ENCODE measurements around the gene PPP1R26.
"Not testable (repeated sequence)": the region's sequence is repeated elsewhere in the genome, so short reads cannot be mapped to it uniquely, and the experiment has no call there.

PPP1R26 gene

DNA sequence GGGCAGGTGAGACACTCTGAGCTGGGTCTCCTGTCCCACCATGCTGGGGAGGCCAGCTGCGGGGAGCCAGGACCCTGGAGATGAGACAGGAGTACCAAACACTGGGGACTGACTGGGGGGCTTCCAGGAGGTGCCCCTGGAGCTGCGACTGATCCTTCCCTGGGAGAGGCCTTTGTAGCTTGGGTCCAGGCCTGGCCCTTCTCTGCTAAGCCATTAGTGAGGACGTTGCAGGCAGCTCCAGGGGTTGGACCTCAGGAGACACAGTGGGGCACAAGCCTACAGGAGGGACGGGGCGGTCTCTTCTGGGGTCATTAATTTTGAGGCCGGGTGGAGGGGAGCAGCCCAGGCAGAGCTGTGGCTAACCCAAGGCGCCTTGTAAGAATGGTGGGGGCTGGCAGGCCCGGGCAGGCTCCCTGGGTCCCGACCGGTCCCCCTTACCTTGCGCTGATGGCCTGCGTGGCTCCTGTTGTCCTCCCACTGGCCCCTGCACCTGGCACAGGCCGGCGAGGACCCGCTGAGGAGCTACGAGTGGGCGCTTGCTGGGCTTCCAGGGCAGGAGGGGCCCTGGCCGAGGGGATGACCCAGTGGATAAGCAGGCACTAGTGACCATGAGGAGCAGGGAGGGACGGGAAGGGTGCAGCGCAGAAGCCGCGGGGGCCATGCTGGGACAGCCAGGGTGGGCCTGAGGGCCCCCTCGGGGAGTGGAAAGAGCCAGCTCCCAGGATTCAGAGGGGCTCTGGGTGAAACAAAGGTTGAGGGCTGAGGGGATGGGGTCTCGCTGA is 26.0 kb downstream of the PPP1R26 start:
- DNase-seq: no peak

DNA sequence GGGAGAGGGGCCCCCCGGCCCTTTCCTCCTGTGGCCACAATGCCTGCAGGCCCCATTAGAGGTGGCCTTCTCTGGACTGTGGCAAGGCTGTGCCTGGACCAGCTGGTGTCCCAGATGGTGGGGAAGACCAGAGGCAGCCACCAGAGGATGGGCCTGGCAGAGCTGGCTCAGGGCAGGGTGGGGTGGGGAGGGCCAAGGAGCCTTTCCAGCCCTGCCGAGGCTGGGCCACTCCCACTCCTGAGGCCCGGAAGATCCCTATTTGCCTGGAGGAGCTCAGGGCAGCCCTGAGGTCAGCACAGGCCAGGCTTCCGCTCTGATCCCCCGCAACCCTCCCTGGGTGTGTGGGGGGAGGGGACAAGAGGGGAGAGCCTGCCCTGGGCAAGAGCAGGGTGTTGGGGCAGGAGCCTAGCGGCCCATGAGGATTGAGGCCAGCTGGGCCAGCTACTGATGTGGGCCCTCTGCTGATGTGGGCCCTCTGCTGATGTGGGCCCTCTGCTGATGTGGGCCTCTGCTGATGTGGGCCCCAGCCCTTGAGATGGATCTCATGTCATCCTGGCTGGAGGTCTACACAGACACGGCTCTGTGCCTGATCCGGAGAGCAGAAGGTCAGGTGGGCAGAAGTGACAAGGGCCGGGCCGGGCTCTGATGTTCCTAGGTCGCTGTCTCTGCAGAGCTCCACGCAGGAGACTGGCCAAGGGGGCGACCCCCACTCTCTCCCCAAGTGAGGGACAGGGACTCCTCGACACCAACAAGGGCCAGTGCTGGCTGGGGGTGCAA is 26.9 kb downstream of the PPP1R26 start:
- no peak for DNase-seq

DNA sequence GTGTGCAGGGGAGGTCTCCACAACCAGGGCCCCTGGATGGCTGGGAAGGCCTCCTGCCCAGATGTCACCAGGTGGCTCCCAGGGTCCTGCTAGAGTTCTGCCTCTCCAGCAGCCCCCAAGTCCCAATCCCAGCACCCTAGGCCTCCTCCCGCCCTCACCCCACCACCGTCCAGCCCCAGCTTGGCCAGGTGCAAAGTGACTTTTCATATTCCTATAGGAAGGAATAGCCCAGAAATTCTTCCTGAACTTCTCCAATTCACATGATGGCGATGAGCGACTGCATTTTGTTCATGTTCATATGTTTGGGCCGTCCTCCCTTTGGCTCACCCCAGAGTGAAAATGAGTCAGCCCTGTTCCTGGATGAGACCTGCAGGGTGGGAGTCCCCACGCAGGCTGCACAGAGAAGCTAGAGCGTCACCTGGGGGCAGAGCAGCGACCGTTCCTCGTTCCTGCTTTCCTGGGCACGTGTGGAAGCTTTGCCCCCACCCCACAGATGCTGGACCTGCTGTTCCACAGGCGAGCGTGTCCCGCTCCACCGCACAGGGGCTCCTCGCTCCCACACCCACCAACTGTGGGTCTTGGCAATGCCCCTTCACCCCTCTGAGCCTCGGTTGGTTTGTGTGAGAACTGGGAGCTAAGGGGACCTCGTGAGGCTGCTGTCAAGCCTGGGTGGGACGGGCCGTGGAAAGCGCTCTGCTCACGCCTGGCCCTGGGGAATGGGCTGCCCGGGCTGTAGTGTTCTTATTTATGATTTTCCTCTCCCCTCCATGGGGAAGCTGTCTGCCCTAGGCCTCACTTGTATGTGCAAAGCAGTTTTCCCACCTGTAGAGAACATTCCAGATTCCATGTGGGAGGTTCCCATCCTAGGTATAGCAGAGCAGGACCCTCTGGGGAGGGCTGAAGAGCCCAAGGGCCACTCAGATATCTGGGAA is 27.8 kb downstream of the PPP1R26 start:
- DNase-seq: no peak

DNA sequence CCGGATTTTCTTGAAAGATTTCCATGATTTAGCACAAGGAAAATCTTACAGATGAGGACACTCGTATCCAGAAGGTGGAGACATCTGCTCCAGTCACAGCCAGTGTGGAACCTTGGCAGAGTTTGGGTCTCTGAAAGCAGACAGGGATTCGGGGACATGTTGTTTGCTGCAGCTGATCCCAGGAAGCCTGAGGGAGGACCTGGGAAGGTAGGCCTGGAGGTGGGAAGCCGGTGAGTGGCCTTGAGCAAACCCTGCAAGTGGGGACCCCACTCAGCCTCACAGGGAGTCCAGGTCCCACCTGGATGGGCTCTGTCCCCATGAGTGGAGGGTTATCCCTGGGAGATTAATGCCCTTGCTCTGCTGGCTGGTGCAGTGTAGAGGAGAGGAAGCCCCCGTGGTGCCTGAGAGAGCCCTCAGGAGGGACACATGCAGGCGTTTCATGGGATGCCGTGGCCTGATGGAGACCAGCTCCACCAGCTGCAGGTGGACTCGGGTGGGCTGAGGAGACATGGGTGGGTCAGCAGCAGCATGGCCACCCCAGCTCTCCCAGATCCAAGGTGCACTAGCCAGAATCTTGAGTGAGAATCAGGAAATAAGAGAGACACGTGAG is 28.7 kb downstream of the PPP1R26 start:
- DNase-seq: no peak

DNA sequence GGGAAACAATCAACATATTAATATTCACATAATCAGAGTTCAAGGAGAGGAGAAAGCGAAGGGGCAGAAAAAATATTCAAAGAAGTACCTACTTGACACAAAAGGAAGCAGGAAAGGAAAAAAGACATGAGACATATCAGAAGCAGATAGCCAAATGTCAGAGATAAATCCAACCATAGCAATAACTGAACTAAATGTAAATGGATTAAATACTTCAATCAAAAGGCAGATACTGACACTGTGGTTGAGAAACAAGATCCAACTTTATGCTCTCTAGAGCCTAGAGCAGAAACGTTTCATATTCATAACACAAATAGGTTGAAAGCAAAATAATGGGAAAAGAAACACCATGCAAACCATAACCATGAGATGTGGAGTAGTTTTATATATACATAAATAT is 29.9 kb downstream of the PPP1R26 start:
- no peak for DNase-seq

DNA sequence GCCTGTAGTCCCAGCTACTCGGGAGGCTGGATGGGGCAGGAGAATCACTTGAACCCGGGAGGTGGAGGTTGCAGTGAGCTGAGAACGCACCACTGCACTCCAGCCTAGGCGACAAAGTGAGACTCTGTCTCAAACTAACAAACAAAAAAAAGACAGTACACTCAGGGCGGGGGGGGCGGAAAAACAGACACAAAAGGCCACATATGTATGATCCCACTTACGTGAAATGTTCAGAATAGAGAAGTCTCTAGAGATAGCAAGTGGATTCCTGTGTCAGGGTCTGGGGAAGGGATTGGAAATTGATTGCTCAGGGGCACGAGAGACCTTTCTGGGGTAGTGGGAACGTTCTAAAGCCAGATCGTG is 32.6 kb downstream of the PPP1R26 start:
- no peak for DNase-seq

DNA sequence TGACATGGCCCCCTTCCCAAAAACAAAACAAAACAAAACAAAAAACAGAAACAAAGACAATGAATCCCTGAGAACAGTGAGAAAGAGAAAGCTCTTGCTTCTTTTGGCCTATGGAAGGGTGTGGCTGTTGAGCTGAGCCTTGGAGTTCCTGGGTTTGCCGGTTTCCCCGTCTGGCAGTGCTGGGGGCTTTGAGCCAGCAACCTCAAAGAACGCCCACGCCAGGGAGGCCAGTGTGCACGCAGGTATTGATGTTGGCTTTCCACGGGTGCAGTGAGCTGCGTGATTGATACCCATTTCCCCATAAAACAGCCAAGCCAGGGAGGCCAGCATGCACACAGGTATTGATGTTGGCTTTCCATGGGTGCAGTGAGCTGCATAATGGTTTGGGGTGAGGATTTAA is 33.3 kb downstream of the PPP1R26 start:
- DNase-seq: no peak

DNA sequence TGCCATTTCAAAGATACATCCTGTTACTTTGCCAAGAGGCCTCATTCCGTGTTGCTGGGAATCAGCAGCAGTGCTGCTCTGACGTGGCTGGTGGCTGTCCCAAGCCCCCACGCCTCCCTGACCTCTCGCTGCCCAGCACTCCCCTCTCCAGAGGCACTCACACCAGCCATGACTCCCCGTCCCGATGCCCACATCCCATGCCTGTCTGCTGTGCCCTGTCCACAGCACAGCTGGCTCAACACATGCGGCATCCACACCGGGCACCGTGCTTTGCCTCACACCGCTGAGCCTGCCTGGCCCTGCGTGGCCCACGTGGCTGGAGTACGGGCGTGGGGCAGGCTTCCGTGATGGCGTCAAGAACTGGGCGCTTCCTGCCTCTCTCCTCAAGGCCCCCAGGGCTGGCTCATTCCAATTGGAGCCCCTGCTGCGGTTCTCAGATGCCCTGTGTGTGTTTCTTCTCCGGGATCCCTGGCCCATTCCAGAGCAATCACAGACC is 33.8 kb downstream of the PPP1R26 start:
- no peak for DNase-seq

DNA sequence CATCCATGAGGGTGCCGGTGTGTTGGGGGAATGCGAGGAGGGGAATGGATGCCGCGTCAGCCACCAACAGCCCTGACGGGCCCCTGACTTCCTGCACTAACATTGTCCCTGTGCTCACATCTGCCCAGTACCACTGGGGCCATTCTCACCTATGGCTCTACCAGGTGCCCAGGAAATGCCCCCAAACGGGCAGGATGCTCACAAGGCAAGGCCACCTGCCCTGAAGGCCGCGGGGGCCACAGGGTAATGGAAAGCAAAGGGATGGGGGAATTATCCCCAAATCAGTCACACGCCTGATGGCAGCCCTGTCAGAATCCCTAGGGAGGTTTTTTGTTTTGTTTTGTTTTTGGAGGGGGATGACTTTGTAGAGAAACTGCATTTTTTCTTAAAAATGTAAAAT is 34.3 kb downstream of the PPP1R26 start:
- DNase-seq: not testable (repeated sequence)

DNA sequence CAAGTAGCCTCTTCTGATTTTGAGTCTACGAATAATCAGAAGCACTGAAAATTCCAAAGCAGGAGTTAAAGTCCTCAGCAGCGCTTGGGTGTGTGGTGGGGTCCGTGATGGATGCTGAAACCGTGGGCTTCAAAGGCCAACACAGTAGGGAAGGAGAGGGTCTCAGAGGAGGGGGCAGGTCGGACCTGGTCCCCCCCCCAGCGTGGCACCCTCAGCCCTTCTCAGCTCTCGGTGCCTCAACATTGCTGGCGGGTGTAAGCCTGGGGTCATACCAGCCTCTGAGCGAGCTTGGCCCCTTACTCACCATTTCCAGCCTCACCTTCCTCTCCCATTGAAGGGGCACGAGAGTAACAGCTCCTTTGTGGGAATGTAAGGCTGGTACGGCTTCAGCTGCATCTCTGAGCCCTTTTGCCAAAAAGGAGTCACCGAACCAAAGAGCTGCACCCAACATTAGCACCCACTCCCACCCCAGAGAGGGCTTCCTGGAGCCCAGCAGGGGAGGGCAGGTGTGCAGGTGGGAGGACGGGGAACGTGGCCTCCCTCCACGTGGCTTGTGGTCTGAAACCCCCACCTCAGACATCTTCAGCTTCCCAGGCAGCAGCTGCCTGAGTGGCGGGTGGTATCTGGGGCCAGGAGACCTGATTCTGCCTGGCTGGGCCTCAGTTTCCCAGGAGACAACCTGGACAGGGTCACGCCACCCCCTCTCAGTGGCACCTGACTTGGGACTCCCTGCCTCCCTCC is 34.9 kb downstream of the PPP1R26 start:
- no peak for DNase-seq

DNA sequence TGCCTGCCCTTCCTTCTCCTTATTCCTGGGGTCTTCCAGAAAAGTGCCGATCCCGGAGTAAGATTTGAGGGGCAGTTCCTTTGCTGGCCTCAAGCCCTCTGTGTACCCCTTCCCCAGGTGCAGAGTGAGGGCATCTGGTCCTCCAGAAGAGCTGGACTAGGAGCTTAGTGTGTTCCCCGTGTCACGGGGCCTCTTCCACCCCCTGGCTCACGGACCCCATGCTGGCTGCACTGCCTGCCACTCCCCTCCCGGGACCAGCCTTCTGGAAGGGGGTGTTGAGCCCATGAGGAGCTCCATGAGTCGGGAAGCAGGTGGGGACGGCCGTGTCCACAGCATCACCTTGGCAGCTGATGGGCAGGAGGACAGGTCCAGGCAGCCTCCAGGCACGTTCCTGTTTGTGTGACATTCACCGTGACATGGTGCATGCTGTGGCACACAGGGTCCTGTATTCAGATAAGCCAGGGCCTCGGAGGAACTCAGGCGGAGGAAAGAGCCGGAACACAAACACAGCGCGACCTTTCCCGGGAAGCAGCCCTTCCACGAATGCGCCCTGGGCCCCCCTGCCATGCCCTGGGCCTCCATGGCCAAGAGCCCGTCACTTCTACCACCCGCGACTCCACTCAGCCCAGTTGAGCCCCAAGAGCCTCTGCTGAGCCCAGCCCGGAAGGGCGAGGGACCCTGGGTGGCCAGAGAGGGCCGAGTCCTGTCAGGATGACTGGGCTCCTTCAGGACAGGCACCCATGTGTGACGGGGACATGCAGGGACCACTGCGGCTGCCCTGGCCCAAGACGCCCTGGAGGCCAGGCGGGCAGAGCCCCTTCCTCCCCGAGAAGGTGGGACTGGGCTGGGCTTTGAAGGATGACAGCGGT is 35.7 kb downstream of the PPP1R26 start:
- DNase-seq: no peak

DNA sequence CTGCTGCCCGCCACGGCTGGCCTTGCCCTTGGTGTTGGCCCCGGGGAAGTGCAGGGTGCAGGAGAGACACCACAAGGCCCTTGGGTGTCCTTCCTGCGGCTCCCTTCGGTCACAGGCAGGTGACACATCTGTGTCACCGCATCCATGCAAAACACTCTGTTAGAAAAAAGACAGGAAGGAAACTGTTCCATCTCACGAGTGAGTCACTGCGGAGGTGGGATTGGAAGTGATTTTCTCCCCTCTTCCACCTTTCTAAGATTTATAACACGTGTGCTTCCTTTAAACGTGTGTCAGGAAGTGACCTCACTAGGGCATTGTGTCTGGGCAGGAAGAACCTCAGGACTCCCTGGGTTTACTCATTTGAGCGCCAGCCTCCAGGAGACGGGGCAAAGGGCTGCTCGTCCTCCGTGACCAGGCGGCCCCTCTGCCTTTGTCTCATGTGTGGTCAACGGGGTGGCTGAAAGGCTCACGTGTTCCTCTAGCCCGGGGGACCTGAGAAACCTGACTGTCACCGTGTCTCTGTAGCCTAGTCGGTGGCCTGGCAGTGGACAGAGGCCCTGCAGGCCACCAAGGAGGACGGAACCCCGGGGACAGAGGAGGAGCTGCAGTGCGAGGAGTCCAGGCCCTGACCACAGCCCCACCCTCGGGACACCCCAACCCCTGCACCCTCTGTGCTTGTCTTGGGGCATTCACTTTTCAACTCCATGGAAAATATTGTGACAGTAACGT is 36.7 kb downstream of the PPP1R26 start:
- DNase-seq: no peak

DNA sequence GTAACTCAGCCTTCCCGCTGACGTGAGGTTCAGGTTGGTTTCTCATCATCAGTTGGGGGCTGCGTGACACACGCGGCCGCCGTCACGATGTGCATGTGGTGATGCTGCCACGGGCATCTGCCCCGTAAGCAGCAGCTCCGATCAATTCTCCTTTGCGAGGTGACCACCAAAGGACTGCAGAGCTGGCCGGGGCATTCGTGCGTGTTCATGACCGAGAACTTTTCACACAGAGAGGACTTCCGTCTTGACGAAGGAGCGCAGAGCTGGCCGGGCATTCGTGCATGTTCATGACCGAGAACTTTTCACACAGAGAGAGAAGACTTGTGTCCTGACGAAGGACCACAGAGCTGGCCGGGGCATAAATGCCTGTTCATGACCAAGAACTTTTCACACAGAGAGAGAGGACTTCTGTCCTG is 37.8 kb downstream of the PPP1R26 start:
- DNase-seq: no peak

DNA sequence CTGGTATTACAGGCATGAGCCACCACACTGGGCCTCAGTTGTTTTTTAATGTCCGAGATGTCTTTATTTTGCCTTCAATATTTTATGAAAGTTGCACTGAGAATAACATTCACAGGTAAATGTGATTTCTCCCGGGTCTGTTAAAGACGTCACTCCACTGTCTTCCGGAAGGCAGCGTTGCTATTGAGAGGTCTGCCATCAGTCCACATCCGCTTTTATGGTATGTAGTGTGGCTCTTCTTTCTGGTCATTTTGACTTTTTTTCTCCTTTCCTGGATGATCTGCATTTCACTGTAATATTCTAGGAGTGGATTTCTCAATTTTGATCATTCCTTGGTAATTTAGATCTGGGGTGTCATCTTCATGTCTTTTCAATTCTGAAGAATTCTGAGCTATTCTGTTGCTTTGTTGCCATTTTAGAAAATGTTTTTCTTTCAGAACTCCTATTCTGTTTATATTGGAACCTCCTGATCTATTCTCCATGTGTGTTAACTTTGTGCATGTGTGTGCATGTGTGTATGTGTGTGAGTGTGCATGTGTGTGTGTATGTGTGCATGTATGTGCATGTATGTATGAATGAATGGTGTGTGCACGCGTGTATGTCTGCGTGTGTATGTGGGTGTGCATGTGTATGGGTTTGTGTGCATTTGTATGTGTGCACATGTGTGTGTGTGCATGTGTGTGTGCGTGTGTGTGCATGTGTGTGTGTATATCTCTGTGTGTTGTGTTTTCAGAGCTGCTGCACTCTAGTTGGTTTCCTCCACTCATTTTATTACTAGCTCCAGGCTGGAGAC is 39.8 kb downstream of the PPP1R26 start:
- DNase-seq: no peak

DNA sequence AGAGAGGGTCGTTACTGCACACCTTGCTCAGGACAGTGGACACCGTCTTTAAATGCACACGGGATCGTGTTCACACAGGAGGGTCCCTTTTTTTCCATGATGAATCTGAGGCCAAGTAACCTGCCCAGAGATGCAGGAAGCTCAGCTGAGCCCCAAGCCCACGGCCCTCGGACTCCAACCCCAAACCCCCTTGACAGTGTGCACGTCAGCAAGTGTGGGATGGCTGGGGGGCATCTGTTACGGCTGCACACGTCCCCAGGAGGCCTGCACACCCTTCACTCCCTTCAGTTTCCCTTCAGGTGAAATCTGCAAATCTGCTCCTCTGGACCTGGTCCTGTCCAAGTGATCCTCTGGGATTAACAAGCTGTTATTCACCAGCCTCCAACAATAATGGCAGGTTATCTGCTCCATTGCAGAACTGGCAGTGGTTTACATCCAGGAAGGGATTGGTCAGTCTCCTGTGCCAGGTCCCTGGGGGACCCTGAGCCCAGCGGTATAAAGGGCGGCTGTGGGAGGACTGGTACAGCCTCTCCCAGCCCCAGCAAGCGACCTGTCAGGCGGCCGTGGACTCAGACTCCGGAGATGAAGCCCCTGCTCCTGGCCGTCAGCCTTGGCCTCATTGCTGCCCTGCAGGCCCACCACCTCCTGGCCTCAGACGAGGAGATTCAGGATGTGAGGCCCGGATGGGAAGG is 41.5 kb downstream of the PPP1R26 start, which contains the start of gene LCN1:
Gene LCN1, plus strand, starts transcription at position 525 of the 692 bp plus-strand sequence. Its CDS starts 58 bp downstream, at position 583.
- no peak for DNase-seq

DNA sequence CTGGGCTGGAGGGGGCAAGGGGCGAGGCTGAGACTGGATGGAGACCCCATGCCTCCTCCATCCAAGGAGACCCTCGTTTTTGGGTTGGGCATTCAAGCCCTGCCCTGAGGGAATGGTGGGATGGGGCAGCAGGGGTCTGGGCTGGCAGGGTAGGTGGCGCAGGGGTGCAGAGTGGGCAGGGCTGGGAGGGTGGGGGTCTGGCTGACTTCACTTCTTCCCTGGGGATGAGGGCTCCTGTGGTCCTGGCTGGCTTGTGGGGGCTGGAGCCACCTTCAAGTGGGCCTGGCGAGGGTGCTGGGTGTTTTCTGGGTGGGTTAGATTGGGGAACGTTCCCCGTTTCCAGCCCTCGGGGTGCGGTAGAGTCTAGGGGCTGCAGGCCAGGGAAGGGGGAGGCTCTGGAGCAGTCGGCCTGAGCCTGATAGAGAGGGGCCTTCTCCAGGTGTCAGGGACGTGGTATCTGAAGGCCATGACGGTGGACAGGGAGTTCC is 42.1 kb downstream of the PPP1R26 start:
- DNase-seq: no peak

DNA sequence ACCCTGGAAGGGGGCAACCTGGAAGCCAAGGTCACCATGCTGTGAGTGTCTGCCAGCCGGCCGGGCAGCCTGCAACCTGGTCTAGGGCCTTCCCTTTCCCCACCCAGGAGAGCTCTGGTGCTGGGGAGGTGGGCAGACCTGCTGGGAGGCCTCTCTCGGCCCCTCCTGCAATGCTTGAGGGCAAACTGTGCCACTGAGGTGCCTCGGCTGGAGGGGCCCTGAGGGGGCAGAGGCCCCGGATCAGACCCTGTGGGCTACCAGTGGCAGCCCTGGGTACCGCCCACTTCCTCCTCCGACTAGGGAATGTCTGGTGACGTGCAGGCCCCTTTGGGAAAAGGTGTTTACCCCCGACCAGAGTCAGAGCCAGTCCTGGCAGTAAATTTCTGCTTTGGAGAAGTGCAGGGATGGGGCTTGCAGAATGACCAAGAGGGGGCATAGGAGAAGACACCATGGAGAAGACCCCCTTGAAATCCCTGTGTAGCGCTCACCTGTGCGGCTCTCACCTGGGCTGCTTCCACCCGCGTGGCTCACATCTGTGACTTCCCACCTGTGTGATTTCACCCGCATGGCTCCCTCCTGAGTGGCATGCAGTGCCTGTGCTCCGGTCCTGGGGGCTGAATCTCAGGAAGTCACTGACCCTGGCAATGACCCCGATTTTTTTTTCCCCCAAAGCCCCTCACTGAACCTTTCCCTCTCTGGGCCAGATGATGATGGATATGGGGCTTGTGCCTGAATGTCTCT is 42.7 kb downstream of the PPP1R26 start:
- DNase-seq: no peak

DNA sequence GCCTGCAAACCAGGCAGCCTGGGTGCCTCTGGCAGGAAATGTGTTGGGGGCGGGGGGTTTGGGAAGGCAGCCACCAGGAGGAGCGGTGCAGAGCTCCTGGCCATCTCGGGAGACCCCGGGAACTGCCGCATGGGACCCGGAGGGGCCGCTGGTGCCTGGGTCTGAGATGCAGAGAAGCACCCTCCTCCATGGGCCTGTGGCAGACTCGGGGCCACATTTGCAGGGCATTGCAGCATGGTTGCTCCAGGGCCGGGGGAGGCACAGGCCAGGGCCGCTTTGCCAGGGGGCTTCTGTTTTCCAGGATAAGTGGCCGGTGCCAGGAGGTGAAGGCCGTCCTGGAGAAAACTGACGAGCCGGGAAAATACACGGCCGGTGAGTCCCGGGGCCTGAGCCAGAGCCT is 43.3 kb downstream of the PPP1R26 start:
- no peak for DNase-seq

All from activated CD4-positive, alpha-beta T cell treated with anti-CD3 and anti-CD28 coated beads, Interleukin-2, amount 50 U/mL, for 4 hours (primary cell).